HCEC 1CT (cell line): Measurements from ENCODE around the gene LRRC43.

Experiments used
- DNase-seq: peaks from one replicate; pipeline ENCODE4 v3.0.0-alpha.2; 2017

Gene LRRC43, protein sequence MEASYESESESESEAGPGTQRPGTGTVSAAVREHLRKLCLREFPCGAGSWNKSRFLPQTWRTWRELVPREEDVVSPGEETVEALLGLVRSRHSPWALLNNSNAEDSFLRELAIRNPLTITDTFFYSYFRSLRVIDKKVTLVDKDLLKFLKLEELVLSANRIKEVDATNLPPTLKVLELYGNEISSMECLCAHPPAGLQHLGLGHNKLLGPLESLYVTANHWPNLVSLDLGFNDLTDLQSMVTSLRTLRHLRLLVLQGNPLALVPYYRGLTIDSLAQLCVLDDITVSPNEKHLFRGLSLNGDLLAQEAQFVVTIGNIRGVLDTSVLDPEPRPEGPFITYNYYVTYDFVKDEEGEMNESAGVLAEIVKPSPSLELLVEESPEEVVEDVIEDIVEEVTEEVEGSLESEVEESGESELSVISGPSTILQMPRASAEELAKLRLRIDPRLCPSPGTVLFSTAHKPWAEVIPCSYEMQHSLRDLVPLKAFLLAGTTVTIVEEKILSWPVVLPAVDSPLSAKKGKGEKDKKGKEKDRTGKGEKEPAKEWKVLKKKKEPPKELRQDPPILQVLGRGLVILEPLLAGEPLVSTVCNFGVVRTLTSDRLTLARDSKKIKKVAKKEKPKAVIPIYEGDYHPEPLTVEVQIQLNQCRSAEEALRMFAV

DNA sequence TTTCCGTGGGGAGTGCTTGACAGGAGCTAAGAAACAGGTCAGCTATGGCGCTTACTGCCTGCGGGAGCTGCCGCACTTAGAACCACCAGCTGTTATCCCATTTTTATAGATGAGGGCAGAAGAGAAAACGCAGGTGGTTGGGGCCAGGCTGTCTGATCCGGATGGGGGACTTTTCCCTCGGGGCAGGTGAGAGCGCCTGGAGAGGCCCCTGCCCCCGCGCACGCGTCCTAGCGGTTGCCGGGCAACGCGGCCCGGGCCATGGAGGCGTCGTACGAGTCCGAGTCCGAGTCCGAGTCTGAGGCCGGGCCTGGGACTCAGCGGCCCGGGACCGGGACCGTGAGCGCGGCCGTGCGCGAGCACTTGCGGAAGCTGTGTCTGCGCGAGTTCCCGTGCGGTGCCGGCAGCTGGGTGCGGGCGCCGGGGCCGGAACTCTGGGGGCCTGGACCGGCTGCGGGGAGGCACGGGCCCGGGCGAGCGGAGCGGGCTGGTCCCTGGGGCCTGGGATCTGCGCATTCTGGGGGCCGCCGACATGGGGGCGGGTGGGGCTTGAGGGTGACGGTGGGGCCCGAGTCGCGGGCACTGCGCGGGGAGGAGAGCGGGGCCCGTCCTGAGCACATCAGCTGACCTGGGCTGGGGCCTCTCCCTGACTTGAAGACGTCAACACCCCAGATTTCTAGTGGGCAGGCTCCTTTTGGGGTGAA is at the start of gene LRRC43:
TSS of gene LRRC43 (plus strand) at position 237 of the 701 bp plus-strand sequence. CDS start at position 259, 22 bp downstream.
- DNase-seq, result no peak

DNA sequence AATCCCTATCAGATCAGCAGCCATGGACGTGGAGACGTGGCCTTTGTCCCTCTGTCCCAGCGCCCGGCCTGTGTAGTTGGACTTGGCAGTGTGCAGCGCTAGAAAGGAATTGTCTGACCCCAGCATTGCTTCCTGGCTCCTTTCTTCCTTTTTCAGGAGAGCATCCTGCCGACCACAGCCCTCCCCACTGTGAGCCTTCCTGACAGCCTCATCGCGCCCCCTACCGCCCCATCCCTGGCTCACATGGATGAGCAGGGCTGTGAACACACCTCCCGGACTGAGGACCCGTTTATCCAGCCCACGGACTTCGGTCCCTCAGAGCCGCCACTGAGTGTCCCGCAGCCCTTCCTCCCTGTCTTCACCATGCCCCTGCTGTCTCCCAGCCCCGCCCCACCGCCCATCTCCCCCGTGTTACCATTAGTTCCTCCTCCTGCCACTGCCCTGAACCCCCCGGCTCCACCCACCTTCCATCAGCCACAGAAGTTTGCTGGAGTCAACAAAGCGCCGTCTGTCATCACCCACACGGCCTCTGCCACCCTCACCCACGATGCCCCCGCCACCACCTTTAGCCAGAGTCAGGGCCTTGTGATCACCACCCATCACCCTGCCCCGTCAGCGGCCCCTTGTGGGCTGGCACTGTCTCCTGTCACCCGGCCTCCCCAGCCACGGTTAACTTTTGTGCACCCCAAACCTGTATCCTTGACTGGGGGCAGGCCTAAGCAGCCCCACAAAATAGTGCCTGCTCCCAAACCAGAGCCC is 49.6 kb upstream of the LRRC43 start:
- DNase-seq, result no peak

DNA sequence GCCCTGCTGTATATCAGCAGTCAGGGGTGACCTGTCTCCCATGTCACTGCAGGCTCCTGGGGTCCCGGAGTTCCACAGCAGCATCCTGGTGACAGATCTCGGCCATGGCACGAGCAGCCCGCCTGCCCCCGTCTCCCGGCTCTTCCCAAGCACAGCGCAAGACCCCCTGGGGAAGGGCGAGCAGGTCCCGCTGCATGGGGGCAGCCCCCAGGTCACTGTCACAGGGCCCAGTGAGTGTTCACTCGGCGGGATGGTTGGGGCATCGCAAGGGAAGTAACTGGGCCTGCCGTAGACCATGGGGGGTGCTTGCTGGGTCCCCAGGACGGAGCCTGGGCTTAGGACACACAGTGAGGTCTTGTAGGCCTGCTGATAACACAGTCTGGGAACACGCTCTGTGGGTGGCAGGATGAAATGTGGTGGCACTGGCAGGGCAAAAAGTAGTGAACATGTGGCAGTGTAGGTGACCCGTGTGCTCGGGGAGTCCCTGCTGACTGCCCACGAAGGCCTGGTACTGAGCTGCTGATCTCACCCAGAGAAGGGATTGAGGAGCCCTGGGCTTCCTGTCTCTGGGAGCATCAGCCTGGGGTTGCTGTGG is 47.4 kb upstream of the LRRC43 start:
- DNase-seq, result no peak

DNA sequence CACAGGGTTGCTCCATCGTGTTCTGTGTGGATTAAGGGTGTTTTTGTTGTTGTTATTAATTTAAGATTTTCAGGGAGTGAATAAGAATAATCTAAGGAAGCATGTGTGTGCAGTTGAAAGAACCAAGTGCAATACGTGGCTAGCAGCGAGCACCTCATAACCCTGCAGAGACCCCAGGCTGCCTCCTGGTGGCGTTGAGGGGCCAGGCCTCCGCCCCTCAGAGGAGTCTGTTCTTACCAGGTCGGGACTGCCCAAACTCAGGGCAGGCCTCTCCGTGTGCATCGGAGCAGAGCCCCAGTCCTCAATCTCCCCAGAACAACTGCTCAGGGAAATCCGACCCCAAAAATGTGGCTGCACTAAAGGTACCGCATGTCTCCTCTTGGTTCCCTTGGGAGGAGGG is 45.7 kb upstream of the LRRC43 start:
- DNase-seq, result no peak

DNA sequence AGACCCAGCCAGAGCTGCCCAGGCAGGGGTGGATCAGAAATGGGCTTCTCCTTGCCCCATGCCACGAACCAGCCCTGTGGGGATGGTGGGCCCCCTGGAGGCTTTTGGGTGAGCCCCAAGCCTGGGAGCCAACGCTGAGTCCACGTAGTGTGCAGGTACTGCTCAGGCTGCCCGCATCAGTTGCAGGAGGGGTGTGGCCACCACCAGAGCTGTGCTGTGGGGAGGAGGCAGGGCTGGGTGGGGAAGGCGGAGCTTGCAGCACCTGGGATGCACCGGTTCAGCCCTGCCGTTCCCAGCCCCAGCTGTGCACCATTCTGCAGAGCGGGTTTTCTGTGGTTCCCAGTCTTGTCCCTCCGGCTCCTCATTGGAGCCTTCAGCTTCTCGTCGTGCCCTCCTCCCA is 45.2 kb upstream of the LRRC43 start:
- DNase-seq, result no peak

DNA sequence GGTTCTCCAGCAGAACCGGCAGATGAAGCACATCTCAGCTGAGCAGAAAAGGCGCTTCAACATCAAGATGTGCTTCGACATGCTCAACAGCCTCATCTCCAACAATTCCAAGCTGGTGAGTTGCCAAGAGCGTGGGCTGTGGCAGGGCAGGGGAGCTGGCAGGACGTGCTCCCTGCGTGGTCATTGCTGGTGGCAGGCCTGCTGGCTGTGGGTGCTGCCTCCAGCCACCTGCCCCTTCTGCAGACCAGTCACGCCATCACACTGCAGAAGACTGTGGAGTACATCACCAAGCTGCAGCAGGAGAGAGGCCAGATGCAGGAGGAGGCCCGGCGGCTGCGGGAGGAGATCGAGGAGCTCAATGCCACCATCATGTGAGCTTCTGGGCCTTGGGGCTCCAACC is 44.7 kb upstream of the LRRC43 start:
- no peak for DNase-seq

DNA sequence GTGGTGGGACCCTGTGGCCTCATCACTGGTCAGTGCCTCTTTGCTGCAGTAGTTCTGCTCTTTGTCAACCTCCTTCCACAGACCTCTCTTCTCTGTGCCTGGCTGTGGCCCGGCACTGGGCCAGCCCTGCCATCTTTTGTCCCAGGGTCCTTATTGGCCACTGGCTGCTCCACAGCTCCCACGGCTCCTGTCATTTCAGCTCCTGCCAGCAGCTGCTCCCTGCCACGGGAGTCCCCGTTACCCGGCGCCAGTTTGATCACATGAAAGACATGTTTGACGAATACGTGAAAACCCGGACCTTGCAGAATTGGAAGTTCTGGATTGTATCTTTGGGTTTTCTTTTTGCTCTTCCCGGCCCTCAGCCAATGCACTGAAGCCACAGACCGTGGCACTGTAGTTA is 44.3 kb upstream of the LRRC43 start:
- no peak for DNase-seq

DNA sequence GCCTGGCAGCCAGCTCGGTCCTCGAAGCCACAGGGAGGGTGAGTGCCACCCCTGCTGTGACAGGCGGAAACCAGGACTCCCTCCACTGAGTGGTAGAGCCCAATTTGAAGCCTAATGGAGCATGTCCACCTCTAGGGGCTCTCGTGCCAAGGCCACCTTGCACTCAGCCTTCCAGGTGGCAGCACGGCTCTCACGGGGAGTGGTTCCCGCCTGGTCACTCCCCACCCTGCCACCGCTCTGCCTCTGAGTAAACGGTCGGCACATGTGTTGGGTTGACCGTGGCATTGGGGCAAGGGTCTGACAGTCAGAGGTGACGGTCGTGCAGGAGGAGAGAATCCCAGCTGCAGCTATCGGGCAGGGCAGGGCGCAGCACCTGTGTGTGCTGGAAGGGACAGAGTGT is 43.7 kb upstream of the LRRC43 start:
- DNase-seq, result no peak

DNA sequence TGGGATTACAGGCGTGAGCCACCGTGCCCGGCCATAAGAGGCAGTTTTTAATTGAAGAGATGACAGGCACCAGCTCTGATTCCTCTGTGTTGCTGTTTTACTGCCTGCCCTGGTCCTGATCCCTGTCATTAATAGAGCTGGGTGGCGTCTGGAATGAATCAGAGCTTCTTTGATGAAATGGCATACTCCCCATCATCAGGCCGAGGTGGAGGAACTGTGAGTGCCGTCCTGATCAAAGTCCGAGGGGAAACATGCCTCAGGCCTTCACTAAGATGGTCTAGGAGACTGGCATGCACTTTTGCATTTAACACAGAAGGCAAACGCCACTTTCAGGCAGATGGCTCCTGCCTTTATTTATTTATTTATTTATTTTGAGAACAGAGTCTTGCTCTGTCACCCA is 43.0 kb upstream of the LRRC43 start:
- DNase-seq, result no peak

DNA sequence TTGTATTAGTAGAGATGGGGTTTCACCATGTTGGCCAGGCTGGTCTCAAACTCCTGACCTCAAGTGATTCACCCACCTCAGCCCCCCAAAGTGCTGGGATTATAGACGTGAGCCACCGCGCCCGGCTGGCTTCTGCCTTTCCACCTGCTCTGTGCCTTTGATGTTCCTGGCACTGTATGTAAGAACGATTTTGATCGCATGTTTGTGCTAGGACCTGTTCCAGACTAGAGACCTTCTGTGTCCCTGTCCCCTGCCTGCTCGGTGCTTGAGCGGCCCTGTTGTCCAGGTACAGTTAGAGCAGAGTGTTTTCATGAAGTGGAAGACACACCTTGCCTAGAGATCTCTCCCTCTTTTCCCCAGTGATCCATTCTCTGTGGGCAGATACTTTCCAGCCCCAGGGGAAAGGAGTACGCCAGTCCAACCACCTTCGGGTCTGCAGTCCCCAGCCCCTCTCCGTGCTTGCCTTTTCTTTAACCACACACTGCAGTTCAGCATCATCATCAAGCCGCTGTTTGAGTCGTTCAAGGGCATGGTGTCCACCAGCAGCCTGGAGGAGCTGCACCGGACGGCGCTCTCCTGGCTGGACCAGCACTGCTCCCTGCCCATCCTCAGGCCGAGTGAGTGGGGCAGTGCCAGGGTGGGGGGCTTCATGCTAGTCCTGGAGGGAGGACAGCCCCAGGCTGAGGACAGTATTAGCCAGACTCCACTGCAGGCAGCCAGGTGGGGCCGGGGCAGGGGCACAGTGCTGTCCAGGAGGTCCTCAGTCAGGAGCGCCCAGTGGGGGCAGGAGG is 42.3 kb upstream of the LRRC43 start:
- DNase-seq, result no peak

DNA sequence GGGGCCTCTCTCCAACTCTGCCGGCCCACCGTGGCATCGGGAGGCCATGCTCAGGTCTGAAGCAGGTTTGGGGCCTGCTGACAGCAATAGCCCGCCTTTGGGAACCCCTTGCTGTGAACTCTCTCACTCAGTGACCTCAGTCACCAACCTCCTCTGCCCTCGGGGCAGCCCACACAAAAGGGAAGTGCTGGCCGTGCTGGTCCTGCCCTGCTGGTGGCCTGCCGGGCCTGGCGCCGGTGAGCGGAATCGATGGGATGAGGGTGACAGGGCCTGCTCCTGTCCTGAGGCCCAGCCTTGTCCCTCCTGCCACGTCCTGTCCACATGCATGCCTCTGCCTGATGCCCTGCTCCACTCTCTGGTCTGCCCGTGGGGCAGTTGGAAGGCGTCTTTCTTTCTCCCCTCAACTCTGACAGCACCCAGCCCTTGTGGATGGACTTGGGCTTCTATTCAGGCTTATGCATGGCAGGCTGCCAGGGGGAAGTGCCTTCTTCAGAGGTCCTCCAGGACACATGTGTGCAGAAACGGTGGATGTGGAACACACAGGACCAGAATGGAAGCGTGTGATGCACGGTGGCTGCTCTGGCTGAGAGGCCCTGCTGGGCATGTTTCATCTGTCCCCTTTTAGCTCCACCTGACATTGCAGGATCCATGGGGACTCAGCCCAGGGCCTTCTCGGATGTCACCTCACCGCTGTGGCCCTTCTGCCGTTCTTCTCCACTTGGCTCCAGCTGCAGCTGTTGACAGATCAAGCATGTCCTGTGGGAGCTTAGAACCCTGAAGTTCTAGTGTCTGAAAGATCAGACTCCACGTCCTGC is 40.8 kb upstream of the LRRC43 start:
- no peak for DNase-seq

DNA sequence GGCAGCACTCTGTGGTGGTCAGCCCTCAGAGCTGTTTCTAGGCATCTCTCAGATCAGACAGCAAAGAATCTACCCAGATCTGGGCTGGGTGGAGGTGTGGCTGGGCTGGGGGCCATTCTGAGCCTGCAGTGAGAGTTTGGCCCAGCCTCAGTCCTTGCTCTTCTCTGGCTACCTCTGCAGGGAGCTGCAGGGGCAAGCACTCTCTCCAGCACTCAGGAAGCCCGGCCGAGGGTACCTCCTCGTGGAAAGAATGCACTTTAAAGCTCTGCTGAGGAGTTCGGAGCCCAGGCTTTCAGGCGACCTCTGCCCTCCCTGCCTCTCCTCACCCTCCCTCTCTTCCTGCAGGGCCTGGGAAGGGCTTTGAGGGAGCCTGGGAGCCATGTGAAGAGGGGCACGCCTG is 40.1 kb upstream of the LRRC43 start:
- DNase-seq, result no peak

DNA sequence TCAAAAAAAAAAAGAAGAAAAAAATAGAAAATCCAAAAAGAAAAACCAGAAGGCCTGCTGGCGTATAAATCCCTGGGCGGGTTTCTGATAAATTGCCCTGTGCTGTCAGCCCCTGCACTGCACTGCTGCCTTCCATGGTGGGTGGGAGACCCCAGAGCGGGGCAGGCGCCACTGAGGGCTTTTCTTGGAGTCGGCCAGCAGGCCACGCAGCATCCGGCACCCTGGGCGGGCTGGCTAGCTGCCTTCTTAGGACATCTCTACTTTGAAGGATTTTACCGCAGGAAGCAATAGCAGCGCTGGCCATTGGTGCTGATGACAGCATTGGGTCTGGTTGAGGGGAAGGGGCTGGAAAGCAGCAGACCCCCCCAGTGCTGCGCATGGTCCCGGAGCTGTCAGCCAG is 38.0 kb upstream of the LRRC43 start:
- DNase-seq, result no peak

DNA sequence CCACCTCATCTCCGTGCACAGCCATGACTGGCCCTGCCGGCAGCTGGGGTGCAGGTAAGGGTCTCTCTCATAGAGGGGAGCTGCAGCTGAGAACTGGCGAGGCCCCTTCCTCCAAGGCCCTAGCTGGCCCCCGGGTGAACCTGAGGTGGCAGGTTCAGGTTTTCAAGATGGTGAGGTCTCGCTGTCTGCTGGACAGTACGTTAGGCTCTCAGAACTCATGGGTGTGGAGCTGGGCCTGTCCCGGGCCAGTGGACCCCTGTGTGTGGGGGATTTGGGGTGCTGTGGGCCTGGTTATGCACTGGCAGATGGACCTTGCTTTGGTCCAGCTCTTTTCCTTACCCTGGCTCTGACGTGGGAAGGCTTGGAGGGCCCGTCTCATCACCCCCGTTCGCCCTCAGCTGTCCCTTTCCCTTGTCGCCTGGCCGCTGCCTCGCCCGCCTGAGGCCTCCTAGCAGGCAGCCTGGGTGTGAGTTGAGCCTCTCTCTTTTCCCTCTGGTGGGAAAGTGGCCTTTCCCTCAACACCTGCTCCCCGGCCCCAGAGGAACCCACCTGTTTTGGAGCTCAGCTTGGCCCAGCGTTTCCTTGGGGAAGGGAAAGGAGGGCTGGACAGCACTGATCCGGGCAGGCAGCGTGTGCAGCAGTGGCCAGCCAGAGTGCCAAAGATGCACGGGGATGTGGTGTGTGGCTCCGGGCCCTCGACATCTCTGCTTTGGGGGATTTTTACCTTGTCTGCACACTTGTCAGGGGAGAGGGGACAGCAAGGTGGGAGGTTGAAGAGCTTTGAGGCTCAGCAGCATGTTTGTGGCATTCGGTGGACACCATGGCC is 37.2 kb upstream of the LRRC43 start:
- DNase-seq, result no peak

DNA sequence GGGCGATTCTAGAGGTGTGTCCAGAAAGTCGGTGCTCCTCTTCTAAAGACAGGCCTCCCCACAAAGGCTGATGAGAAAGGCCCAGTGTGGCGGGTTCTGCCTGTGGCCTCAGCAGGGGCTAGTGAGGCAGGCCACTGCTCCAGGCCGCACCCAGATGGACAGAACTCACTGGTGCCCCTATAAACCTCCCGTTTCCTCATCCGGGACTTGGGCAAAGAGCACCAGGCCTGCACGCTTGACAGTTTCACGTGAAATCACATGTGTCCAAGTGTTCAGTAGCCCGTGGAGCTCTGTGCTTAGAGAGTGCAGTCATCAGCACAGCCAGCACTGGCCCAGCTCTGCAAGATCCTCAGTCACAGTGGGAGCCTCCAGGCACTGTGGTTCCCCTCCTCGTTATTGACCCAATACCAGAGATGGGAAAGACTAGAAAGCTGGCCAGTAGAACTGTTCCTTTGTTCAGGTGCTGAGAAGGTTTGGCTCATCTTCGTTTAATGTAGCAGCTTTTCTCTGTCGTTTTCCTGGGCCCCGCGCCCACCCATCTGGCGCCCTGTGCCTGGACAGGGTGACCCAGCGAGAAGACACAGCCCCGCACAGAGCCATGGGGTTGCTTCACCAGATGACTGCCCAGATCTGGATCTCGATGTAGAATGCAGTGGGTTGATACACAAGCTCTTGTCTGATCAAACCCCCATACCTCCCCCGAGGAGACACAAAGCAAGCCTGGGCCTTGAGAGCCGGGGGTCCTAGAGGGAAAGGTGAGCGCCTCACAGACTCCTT is 35.2 kb upstream of the LRRC43 start:
- no peak for DNase-seq

DNA sequence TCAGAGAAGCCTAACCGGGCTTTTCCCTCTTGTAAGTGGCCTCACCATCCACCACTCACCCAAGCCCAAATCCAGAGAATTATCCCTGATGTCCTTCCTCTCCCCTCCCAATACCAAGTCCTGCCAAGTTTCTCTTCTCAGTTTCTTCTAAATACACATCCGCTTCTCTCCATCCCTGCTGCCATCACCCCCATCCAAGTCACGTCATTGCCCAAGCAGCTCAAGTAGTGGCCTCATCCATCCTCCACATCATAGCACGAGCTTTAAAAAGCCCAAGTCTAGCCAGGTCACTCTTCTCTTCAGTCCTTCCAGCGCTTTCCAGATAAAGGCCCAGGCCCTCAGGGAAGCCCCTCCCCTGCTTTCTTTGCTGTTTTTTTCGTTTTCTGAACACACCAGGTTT is 34.3 kb upstream of the LRRC43 start:
- peak; percentile 17 for DNase-seq

DNA sequence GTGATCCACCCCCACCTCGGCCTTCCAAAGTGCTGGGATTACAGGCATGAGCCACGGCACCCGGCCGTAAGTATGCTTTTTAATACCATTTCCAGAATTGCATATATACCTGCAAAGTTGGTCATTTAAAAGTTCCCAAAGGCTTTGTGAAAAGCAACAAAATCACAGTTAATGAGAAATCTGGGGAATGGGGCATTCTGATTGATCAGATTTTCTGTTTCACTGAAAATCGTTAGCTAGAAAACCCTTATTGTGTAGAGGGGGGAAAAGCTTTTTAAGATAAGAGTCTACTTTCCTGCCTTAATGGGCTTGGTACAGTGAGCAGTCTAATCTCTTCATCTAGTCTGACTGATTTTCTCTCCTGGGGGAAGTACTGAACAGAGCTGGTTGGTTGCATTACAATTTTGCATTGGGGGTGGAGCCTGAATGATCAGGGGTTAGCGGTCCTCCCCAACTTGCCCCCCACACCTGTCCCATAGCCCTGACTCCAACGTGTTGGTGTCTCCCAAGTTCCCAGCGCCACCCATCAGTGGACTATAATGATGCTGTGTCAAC is 32.7 kb upstream of the LRRC43 start:
- DNase-seq, result no peak

DNA sequence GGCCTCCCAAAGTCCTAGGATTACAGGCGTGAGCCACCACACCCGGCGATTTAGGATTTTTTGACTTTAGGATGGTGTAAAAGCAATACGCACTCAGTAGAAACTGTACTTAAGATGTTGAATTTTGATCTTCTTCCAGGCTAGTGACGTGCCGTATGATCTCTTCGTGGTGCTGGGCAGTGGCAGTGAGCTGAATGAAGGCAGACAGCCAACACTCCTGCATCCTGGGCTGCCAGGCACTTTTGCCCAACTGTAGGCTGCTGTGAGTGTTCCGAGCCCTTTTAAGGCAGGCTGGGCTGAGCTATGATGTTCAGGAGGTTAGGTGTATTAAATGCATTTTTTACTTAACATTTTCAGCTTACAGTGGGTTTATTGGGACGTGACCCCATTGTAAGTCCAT is 30.2 kb upstream of the LRRC43 start:
- no peak for DNase-seq

DNA sequence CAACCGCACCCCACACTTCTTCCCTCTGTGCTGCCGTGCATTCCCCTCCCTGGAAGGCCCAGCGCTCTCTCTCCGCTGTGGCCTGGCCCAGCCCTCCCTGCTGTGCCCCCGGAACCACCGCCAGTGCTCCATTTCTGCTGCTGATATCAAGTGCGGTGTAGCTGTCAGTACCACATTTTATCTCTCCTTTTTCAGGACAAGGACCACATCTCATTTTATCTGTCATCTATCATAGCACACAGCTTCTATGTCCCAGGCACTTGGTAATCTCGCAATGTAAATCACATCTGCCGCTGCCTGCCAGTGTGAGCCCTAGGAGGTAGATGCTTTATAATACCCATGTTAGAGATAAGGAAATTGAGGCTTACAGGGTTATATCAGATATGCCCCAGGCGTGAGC is 27.2 kb upstream of the LRRC43 start:
- DNase-seq, result no peak
